Measurements from ENCODE around the gene FOSL1.

Gene FOSL1

GRCh38 chr11:65868076-65868667 is 32.0 kb downstream of the FOSL1 start:
- DNase-seq (ENCODE audit: low spot score) = no peak
- TF ChIP-seq CTCF (IDR thresholded peaks at IDR 0.05; ENCODE audit: extremely low read depth, missing control alignments) = no peak

DNA sequence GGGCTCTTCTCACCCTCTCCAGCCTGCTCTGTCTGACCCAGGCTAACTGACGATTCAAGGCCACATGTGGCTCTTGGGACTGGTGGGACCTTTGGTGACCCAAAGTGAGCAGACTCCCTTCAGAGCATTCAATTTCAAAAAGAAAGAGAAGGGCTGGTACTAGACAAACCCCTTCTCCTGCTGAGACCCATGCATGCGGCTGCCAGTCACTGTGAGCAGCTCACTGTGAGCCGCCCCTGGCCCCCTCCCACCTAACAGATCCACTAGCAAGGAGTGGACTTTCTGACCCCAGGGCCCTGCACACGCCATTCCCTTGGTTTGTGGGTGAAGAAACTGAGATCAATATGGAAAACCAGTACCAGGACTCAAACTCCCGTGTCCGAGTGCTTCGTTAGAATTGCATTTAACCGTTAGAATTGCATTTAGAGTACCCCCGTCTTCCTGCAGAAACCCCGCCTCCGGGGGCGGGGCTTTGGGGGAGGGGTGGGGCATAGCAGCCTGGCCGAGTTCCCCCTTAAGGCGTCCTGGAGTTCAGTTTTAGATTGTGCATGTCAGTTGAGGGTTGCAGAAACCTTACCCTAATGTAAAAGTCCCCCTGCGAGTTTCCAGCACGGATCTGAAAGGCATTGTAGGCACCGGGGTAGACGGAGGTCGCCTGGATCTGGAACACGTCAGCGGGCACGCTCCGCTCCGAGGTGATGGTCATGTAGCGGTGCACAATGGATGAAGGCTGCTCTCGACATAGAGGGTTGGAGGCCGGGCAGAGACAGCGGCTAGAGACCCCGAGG is 32.7 kb downstream of the FOSL1 start:
- DNase-seq (ENCODE audit: low spot score) = no peak
- TF ChIP-seq CTCF (IDR thresholded peaks at IDR 0.05; ENCODE audit: extremely low read depth, missing control alignments) = no peak

- no peak for TF ChIP-seq CTCF (IDR thresholded peaks at IDR 0.05; ENCODE audit: extremely low read depth, missing control alignments)
- DNase-seq (ENCODE audit: low spot score) = no peak
Measured at GRCh38 chr11:65866509-65867283, 33.5 kb downstream of the FOSL1 start.

DNA sequence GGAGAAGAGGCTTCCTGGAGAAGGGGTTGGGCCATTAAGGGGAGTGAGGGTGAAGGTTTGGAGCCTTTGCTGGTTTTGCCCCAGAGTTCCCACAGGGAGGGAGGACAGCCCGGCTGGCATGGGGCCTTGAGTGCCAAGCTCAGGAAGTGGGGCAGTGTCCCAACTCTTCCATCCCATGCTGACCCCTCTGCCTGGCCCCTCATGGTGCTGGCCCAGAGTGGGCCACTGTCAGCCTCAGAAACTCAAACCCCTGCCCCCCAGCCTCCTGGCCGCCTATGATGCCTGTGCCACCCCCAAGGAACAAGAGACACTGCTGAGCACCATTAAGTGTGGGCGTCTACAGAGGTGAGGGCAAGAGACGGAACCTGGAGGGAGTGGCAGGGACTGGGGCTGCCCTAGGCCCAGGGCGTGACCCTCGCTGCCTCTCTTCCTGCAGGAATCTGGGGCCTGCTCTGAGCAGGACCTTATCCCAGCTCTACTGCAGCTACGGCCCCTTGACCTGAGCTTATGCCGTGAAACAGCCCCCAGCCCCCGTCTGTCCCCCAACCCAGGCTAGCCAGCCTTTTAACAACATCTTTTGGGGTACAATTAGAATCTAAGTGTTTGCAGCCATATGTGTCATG is 34.5 kb downstream of the FOSL1 start:
- no peak for DNase-seq (ENCODE audit: low spot score)
- TF ChIP-seq CTCF (IDR thresholded peaks at IDR 0.05; ENCODE audit: extremely low read depth, missing control alignments) = no peak

GRCh38 chr11:65864706-65865471 is 35.3 kb downstream of the FOSL1 start:
- no peak for DNase-seq (ENCODE audit: low spot score)
- no peak for TF ChIP-seq CTCF (IDR thresholded peaks at IDR 0.05; ENCODE audit: extremely low read depth, missing control alignments)

GRCh38 chr11:65863889-65864705 is 36.1 kb downstream of the FOSL1 start:
- DNase-seq (ENCODE audit: low spot score) = no peak
- no peak for TF ChIP-seq CTCF (IDR thresholded peaks at IDR 0.05; ENCODE audit: extremely low read depth, missing control alignments)
